OCI-LY3 (cell line): ENCODE measurements around the gene ZBTB3.
"Not testable (repeated sequence)": the region's sequence is repeated elsewhere in the genome, so short reads cannot be mapped to it uniquely, and the experiment has no call there.

Experiments used
- H2AFZ ChIP-seq: fragments of 200-600, 300-600 bp; shearing (Covaris generic); 2 replicates; pipeline ENCODE4 v1.6.0; 2014; ENCODE audit warnings: antibody characterized with exemption, low read depth, low read length
- H3K27ac ChIP-seq: fragments of 200-600, 300-600 bp; sonication (generic); 2 replicates; pipeline ENCODE4 v1.5.1; 2014; ENCODE audit warnings: mild to moderate bottlenecking, low read length, moderate library complexity, mixed read lengths
- H3K27me3 ChIP-seq: fragments of 200-600, 300-600 bp; sonication (generic); 2 replicates; pipeline ENCODE4 v1.6.1; 2014; ENCODE audit warnings: low read depth, low read length, mixed read lengths
- H3K36me3 ChIP-seq: fragments of 200-600, 300-600 bp; sonication (generic); replicated peaks from 2 replicates; pipeline ENCODE3; 2014; ENCODE audit warnings: low read depth, low read length, mixed read lengths
- H3K4me1 ChIP-seq: fragments of 300-600, 200-600 bp; sonication (generic); 2 replicates; pipeline ENCODE4 v1.6.1; 2014; ENCODE audit warnings: low read length, mixed read lengths
- H3K4me2 ChIP-seq: fragments of 200-600, 300-600 bp; sonication (generic); 2 replicates; pipeline ENCODE4 v1.6.1; 2014; ENCODE audit warnings: low read length, mixed read lengths
- H3K4me3 ChIP-seq: fragments of 300-600, 200-600 bp; sonication (generic); 2 replicates; pipeline ENCODE4 v1.5.1; 2014; ENCODE audit warnings: antibody characterized with exemption, mild to moderate bottlenecking, low read length, moderate library complexity
- H3K79me2 ChIP-seq: fragments of 300-600, 200-600 bp; shearing (Covaris generic); 2 replicates; pipeline ENCODE4 v1.6.1; 2014; ENCODE audit warnings: mild to moderate bottlenecking, low read length, mixed read lengths
- H3K9ac ChIP-seq: fragments of 300-600, 200-600 bp; shearing (Covaris generic); 2 replicates; pipeline ENCODE4 v1.6.0; 2014; ENCODE audit warnings: mild to moderate bottlenecking, low read length, moderate library complexity
- H3K9me3 ChIP-seq: fragments of 200-600, 300-600 bp; shearing (Covaris generic); 2 replicates; pipeline ENCODE4 v1.6.1; 2014; ENCODE audit warnings: low read length, mixed read lengths; ENCODE audit not compliant: insufficient read depth
- H4K20me1 ChIP-seq: fragments of 200-600, 300-600 bp; sonication (generic); 2 replicates; pipeline ENCODE4 v1.6.1; 2016; ENCODE audit warnings: low read length, mixed read lengths; ENCODE audit not compliant: insufficient read depth
- EZH2phosphoT487 ChIP-seq: fragments of 200-600 bp; shearing (Covaris generic); IDR thresholded peaks from 2 replicates; pipeline ENCODE4 v1.6.1; 2018; ENCODE audit warnings: antibody characterized with exemption, mixed run types, low read depth
- TF ChIP-seq, protein P1 (sequence below): fragments of 200-600, 300-600 bp; sonication (generic); IDR thresholded peaks from 2 replicates; pipeline ENCODE4 v1.5.1; 2014; ENCODE audit warnings: antibody characterized with exemption, low read length, low read depth

Gene ZBTB3

DNA sequence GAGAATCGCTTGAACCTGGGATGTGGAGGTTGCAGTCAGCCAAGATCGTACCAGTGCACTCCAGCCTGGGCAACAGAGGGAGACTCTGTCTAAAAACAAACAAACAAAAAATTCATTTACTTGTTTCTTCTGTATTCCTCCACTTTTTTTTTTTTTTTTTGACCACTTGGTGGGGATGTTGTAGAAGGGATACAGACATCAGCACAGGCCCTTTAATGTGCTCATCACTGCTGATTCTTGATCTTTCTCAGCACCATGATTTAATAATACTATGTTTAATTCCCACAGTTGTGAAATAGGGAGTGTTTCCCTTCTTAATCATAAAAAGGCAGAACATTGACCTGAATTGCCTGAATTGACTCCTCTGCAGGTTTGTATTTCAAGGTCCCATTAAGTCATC is 21.1 kb downstream of the ZBTB3 start:
- no peaks in the 10 kb centered on the region for H4K20me1 ChIP-seq
- H2AFZ ChIP-seq: no peak overlapping the region
- H3K9me3 ChIP-seq: no peaks in the 10 kb centered on the region
- H3K27ac ChIP-seq: no peak overlapping the region
- H3K27me3 ChIP-seq: no peaks in the 10 kb centered on the region
- H3K36me3 ChIP-seq: peaks cover 19% of the 10 kb centered on the region
- no peak for TF ChIP-seq EZH2phosphoT487
- TF ChIP-seq, protein P1, sequence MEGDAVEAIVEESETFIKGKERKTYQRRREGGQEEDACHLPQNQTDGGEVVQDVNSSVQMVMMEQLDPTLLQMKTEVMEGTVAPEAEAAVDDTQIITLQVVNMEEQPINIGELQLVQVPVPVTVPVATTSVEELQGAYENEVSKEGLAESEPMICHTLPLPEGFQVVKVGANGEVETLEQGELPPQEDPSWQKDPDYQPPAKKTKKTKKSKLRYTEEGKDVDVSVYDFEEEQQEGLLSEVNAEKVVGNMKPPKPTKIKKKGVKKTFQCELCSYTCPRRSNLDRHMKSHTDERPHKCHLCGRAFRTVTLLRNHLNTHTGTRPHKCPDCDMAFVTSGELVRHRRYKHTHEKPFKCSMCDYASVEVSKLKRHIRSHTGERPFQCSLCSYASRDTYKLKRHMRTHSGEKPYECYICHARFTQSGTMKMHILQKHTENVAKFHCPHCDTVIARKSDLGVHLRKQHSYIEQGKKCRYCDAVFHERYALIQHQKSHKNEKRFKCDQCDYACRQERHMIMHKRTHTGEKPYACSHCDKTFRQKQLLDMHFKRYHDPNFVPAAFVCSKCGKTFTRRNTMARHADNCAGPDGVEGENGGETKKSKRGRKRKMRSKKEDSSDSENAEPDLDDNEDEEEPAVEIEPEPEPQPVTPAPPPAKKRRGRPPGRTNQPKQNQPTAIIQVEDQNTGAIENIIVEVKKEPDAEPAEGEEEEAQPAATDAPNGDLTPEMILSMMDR: peak; percentile 37
- no peak overlapping the region for H3K4me2 ChIP-seq
- no peak overlapping the region for H3K9ac ChIP-seq
- peaks cover 8% of the 10 kb centered on the region for H3K4me1 ChIP-seq
- no peak overlapping the region for H3K4me3 ChIP-seq
- H3K79me2 ChIP-seq: peaks cover 41% of the 10 kb centered on the region

GRCh38 chr11:62730076-62730475 is 23.9 kb downstream of the ZBTB3 start:
- not testable (repeated sequence) for H3K27ac ChIP-seq

GRCh38 chr11:62728171-62728988 is 25.6 kb downstream of the ZBTB3 start, which contains the start of gene TTC9C:
TTC9C (plus strand) TSS chr11:62728486; CDS start chr11:62728849, 363 bp downstream.
- Histone ChIP-seq H4K20me1 (peaks cover 28% of the 10 kb centered on the region), H3K36me3 (peaks cover 39% of the 10 kb centered on the region)

More at GRCh38 chr11:62730076-62730475, 23.9 kb downstream of the ZBTB3 start:
- Histone ChIP-seq H3K4me2 (peak overlapping the region; percentile 87), H3K79me2 (peaks cover 59% of the 10 kb centered on the region), H3K36me3 (peaks cover 24% of the 10 kb centered on the region), H4K20me1 (peaks cover 14% of the 10 kb centered on the region), H3K4me3 (peak overlapping the region; percentile 91)
- not testable (repeated sequence) for H3K9me3 ChIP-seq, H2AFZ ChIP-seq, H3K4me1 ChIP-seq, H3K27me3 ChIP-seq, H3K9ac ChIP-seq

DNA sequence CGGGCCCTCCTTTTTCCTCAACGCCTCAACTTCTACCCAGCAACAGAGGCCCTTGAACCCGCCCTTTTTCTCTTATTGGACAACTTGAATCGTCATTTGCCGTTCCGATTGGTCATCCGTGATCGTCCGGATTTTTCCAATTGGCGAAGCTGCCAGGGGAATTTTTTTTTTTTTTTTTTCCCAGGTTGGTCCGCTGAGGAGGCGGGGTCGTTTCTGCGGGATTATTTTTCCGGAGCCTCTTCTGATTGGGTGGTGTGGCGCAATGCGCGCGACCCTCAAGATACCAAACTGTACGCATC is 26.1 kb downstream of the ZBTB3 start:
- Histone ChIP-seq H3K79me2 (peaks cover 78% of the 10 kb centered on the region), H3K36me3 (peaks cover 38% of the 10 kb centered on the region), H3K9ac (peak overlapping the region; percentile 99), H3K4me2 (peak overlapping the region; percentile 87), H3K27me3 (no peaks in the 10 kb centered on the region), H2AFZ (peak overlapping the region; percentile 95), H3K9me3 (no peaks in the 10 kb centered on the region), H3K4me3 (peak overlapping the region; percentile 91), H3K27ac (peak overlapping the region; percentile 96), H3K4me1 (peaks cover 17% of the 10 kb centered on the region), H4K20me1 (peaks cover 28% of the 10 kb centered on the region)
- no peak for TF ChIP-seq EZH2phosphoT487
- TF ChIP-seq, protein P1: no peak

More at GRCh38 chr11:62728171-62728988, 25.6 kb downstream of the ZBTB3 start, which contains the start of gene TTC9C:
- Histone ChIP-seq H3K9me3 (no peaks in the 10 kb centered on the region), H3K9ac (peak within 1 kb of the TSS; percentile 99), H3K79me2 (peaks cover 76% of the 10 kb centered on the region), H3K27ac (peak within 1 kb of the TSS; percentile 96), H3K4me2 (peak within 1 kb of the TSS; percentile 87), H3K4me3 (peak within 1 kb of the TSS; percentile 91), H3K27me3 (no peaks in the 10 kb centered on the region), H2AFZ (peak within 1 kb of the TSS; percentile 95), H3K4me1 (peaks cover 17% of the 10 kb centered on the region)
- no peak for TF ChIP-seq EZH2phosphoT487
- TF ChIP-seq, protein P1: no peak
